K562 (cell line): ENCODE data around the gene PCNX3. TPM values are rescaled to one million over a fixed set of nuclear protein-coding genes. Genes with fewer than 3 reads are reported as not detected.

Experiments used
- ATAC-seq: fragments of 200-7000 bp; cut with Tn5 transposase; 3 replicates; pipeline ENCODE4 v1.9.1; 2020; ENCODE audit warnings: moderate library complexity
- BruUV-seq: library from RNA; stranded (reverse); fragments of 400-500 nt; replicated peaks from 2 replicates; lab custom pipeline; 2021; lab: Mats Ljungman, UMichigan
- CTCF ChIA-PET: fragments of 300-600 bp; formaldehyde crosslinking; extraction: SDS; loops from one replicate; lab custom pipeline; 2021; ENCODE audit warnings: low intra/inter-chr PET ratio; lab: Yijun Ruan, JAX
- POLR2A ChIA-PET: fragments of 300-600, 350-650 bp; sonication (Branson Sonifier 250); formaldehyde crosslinking; extraction: SDS; loops from one replicate; lab custom pipeline; 2021; ENCODE audit warnings: antibody characterized with exemption, inconsistent platforms; lab: Yijun Ruan, JAX
- DNase-seq, 4 experiments: peaks; one replicate each; pipeline versions ENCODE4 v3.0.0 to v3.0.0-alpha.2; 2011 to 2018; ENCODE audit warnings: low spot score in 3 of 4, mixed read lengths in 3 of 4; ENCODE audit errors: extremely low read depth in 1 of 4
- FAIRE-seq: peaks from 2 replicates; lab custom pipeline; 2011; peaks lifted over from hg19 to GRCh38; lab: Jason Lieb, UNC
- H2AFZ ChIP-seq: 2 replicates; pipeline ENCODE4 v1.6.0; 2011; ENCODE audit warnings: low read depth, low read length, control low read depth, inconsistent platforms
- H3K27ac ChIP-seq: fragments of 200-600 bp; 3 replicates; pipeline ENCODE4 v1.8.0; 2011; ENCODE audit warnings: low read depth, mild to moderate bottlenecking, control low read depth, inconsistent platforms, low read length, moderate library complexity, mixed read lengths; ENCODE audit errors: extremely low read depth
- H3K27me3 ChIP-seq, 2 experiments: fragments of 300-600 bp in 1 of 2; 2 replicates in 1 of 2; 3 replicates in 1 of 2; pipeline versions ENCODE4 v1.6.0 to v1.8.0; 2011; ENCODE audit warnings: inconsistent platforms in 2 of 2, low read length in 2 of 2, mild to moderate bottlenecking in 1 of 2, mixed read lengths in 1 of 2, moderate library complexity in 1 of 2; ENCODE audit not compliant: control insufficient read depth in 2 of 2, insufficient read depth in 2 of 2
- H3K36me3 ChIP-seq: fragments of 300-600 bp; 3 replicates; pipeline ENCODE4 v1.8.0; 2011; ENCODE audit warnings: mild to moderate bottlenecking, low read length, inconsistent platforms; ENCODE audit not compliant: control insufficient read depth, insufficient read depth
- H3K4me1 ChIP-seq, 2 experiments: fragments of 200-600 bp in 1 of 2; replicated peaks in 1 of 2; 2 replicates in 1 of 2; 3 replicates in 1 of 2; pipeline versions ENCODE4 v1.5.1 to v1.8.0; 2011; ENCODE audit warnings: inconsistent platforms in 2 of 2, low read length in 2 of 2, mild to moderate bottlenecking in 1 of 2, mixed read lengths in 1 of 2, moderate library complexity in 1 of 2; ENCODE audit not compliant: control insufficient read depth in 2 of 2, insufficient read depth in 2 of 2
- H3K4me2 ChIP-seq: 2 replicates; pipeline ENCODE4 v1.6.1; 2011; ENCODE audit warnings: low read length, control low read depth, inconsistent platforms, mixed read lengths; ENCODE audit not compliant: insufficient read depth
- H3K4me3 ChIP-seq: fragments of 200-600 bp; sonication (generic), shearing (Covaris generic); 2 replicates; pipeline ENCODE4 v1.5.1; 2016; ENCODE audit warnings: control low read depth, inconsistent platforms
- H3K79me2 ChIP-seq: fragments of 200-600 bp; 3 replicates; pipeline ENCODE4 v1.8.0; 2011; ENCODE audit warnings: low read length, inconsistent platforms; ENCODE audit not compliant: control insufficient read depth, insufficient read depth
- H3K9ac ChIP-seq, 2 experiments: 2 replicates each; pipeline versions ENCODE4 v1.6.0 to v1.6.1; 2011; ENCODE audit warnings: low read depth in 2 of 2, low read length in 2 of 2, control low read depth in 1 of 2, inconsistent platforms in 1 of 2, mild to moderate bottlenecking in 1 of 2, mixed read lengths in 1 of 2; ENCODE audit not compliant: insufficient read depth in 1 of 2
- H3K9me1 ChIP-seq: one replicate; pipeline ENCODE4 v1.6.0; 2011; ENCODE audit warnings: inconsistent platforms, mild to moderate bottlenecking, low read length, moderate library complexity; ENCODE audit not compliant: control insufficient read depth, insufficient read depth
- H3K9me3 ChIP-seq: replicated peaks from 2 replicates; pipeline ENCODE4 v1.5.1; 2011; ENCODE audit warnings: low read depth, low read length, inconsistent platforms; ENCODE audit not compliant: control insufficient read depth, insufficient read depth
- H4K20me1 ChIP-seq: replicated peaks from 2 replicates; pipeline ENCODE4 v1.6.1; 2011; ENCODE audit warnings: low read length, inconsistent platforms, mixed read lengths; ENCODE audit not compliant: control insufficient read depth, insufficient read depth
- ATF7 ChIP-seq: fragments of 450-650 bp; IDR thresholded peaks from 2 replicates; pipeline ENCODE4 v1.7.1; 2014; ENCODE audit warnings: mild to moderate bottlenecking, moderate library complexity
- XRCC3 ChIP-seq: fragments of 450-650 bp; IDR thresholded peaks from 2 replicates; pipeline ENCODE4 v1.6.1; 2017; ENCODE audit warnings: mild to moderate bottlenecking, moderate library complexity
- XRCC4 ChIP-seq: IDR thresholded peaks from one replicate; pipeline ENCODE4 v1.6.1; 2011; ENCODE audit not compliant: insufficient read depth, insufficient read length; ENCODE audit errors: extremely low read depth
- ZEB2 ChIP-seq: fragments of 450-650 bp; IDR thresholded peaks from 2 replicates; pipeline ENCODE4 v1.6.1; 2016
- ZNF197 ChIP-seq: fragments of 200-800 bp; sonication (Bioruptor generic); IDR thresholded peaks from 2 replicates; pipeline ENCODE4 v1.6.1; 2016; ENCODE audit warnings: low read depth, missing genetic modification characterization, missing compliant biosample characterization
- ZNF586 ChIP-seq: fragments of 450-650 bp; formaldehyde crosslinking; conservative IDR thresholded peaks from 2 replicates; pipeline ENCODE4 v1.4.0; 2020; ENCODE audit warnings: mild to moderate bottlenecking, moderate library complexity
- ZNF699 ChIP-seq: fragments of 250-450 bp; sonication (Bioruptor Pico); IDR thresholded peaks from 2 replicates; pipeline ENCODE4 v1.8.0; 2021; ENCODE audit warnings: mild to moderate bottlenecking, moderate library complexity; ENCODE audit not compliant: insufficient replicate concordance
- WGBS: fragments of 100-300 bp; shearing (Covaris generic); methylation state at CpG from one replicate; pipeline ENCODE4 v1.1.6; 2016; ENCODE audit warnings: low coverage, mixed read lengths; ENCODE audit not compliant: insufficient coverage; ENCODE audit errors: missing lambda C conversion rate; 5-methylcytosine and 5-hydroxymethylcytosine counted together
- in situ Hi-C: fragments of 300-500 bp; cut with MboI; formaldehyde crosslinking; loops from 4 replicates; pipeline ENCODE4 v1.15.0; 2018; ENCODE audit warnings: inconsistent platforms, mixed read lengths
- intact Hi-C: fragments of 100-400 bp; cut with micrococcal nuclease; formaldehyde crosslinking; loops from 2 replicates; pipeline ENCODE4 v1.14.2; 2022
- polyA plus RNA-seq, 8 experiments: library from polyadenylated mRNA; depleted of rRNA in 4 of 8; stranded (reverse) in 5 of 8; unstranded in 3 of 8; fragments of >200 nt; fragmentation: Nextera tagmentation in 2 of 8; fragmentation: Illumina TruSeq in 1 of 8; extraction: Ambion mirVana in 2 of 8; extraction: Trizol in 1 of 8; gene quantifications; 2 replicates each; pipeline versions ENCODE4 v1.2.1 to v1.2.3, GENCODE V29; 2011 to 2014; ENCODE audit warnings: inconsistent platforms in 1 of 8, missing spikeins in 1 of 8
- total RNA-seq, 7 experiments: library from RNA; depleted of rRNA in 6 of 7; stranded (reverse); fragments of >200 nt in 6 of 7; fragmentation: Illumina TruSeq in 2 of 7; extraction: Trizol in 2 of 7; gene quantifications; 2 replicates each; pipeline versions ENCODE4 v1.2.1 to v1.2.3, GENCODE V29; 2011 to 2021; ENCODE audit warnings: low replicate concordance in 1 of 7
- TF ChIP-seq, protein P1 (sequence below): fragments of 250-450 bp; sonication (Bioruptor Pico); IDR thresholded peaks from 2 replicates; pipeline ENCODE4 v1.9.0; 2021; ENCODE audit warnings: mild to moderate bottlenecking
- TF ChIP-seq, protein P2 (sequence below): fragments of 150-350 bp; IDR thresholded peaks from 2 replicates; pipeline ENCODE4 v1.6.1; 2014; ENCODE audit warnings: low read depth, mild to moderate bottlenecking, low read length, borderline replicate concordance

The PCNX3 gene
- total and polyA plus RNA-seq, 9 of the 15 experiments (the other 6 are each of a cell fraction or from before 2014, with no cell fraction given) = 0.11 to 47.8 (median 12.8) TPM

DNA sequence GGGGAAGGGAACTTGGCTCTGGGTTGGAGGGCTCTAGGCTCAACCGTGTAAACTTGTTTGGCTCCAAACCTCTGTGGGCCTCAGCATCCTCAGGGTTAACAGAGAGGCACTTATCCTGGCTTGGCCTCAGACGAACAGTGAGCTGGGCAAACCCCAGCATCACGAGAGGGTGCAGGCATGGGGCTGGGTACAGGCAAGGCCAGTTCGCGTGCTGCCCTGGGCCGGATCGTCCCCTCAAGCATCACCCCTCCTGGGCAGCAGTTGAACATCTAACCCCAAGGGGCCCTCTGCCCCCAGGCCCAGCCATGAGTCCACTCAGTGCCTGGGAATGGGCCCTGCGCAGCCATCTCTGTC is 37.8 kb upstream of the PCNX3 start:
- in situ Hi-C loops = no loop called here
- FAIRE-seq (no peak), ATAC-seq (no peak), DNase-seq (no peak)
- no TSS peak for BruUV-seq
- Histone ChIP-seq H3K79me2 (peaks cover 43% of the 10 kb centered on the region), H3K9ac (peak overlapping the region; percentile 76 to 95; a peak in 3 of 4 replicates), H2AFZ (no peak overlapping the region), H3K27ac (peak overlapping the region; percentile 84; the same call in 1 of the 3 replicates), H4K20me1 (no peaks in the 10 kb centered on the region), H3K4me3 (no peak overlapping the region; the same call in 1 of the 2 replicates), H3K27me3 (no peaks in the 10 kb centered on the region; a peak in 1 of 5 replicates), H3K4me1 (peaks cover 46 to 90% of the 10 kb centered on the region in 2 experiments), H3K9me3 (no peaks in the 10 kb centered on the region), H3K36me3 (peaks cover 57% of the 10 kb centered on the region; the same call in 2 of the 3 replicates), H3K9me1 (peaks cover 5% of the 10 kb centered on the region), H3K4me2 (peak overlapping the region; percentile 90)
- 77% methylated on average over 7 of the region's 8 CpGs for WGBS
- ChIA-PET POLR2A (interaction anchor here (1.0 to 1.7 kb wide), 4 partner anchors 9 to 79 kb away, joined by 3 to 6 read pairs (median 4); partner anchors contain the start of gene MALAT1), CTCF (no interaction called here)
- intact Hi-C loops = no loop called here
- TF ChIP-seq, protein P1, sequence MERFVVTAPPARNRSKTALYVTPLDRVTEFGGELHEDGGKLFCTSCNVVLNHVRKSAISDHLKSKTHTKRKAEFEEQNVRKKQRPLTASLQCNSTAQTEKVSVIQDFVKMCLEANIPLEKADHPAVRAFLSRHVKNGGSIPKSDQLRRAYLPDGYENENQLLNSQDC (CRISPR knock-in tag) = no peak
- TF ChIP-seq ZNF699 (CRISPR knock-in tag) (no peak), XRCC4 (no peak), ZEB2 (no peak), XRCC3 (no peak), ZNF197 (CRISPR knock-in tag) (no peak), ATF7 (no peak), ZNF586 (no peak)
- TF ChIP-seq, protein P2, sequence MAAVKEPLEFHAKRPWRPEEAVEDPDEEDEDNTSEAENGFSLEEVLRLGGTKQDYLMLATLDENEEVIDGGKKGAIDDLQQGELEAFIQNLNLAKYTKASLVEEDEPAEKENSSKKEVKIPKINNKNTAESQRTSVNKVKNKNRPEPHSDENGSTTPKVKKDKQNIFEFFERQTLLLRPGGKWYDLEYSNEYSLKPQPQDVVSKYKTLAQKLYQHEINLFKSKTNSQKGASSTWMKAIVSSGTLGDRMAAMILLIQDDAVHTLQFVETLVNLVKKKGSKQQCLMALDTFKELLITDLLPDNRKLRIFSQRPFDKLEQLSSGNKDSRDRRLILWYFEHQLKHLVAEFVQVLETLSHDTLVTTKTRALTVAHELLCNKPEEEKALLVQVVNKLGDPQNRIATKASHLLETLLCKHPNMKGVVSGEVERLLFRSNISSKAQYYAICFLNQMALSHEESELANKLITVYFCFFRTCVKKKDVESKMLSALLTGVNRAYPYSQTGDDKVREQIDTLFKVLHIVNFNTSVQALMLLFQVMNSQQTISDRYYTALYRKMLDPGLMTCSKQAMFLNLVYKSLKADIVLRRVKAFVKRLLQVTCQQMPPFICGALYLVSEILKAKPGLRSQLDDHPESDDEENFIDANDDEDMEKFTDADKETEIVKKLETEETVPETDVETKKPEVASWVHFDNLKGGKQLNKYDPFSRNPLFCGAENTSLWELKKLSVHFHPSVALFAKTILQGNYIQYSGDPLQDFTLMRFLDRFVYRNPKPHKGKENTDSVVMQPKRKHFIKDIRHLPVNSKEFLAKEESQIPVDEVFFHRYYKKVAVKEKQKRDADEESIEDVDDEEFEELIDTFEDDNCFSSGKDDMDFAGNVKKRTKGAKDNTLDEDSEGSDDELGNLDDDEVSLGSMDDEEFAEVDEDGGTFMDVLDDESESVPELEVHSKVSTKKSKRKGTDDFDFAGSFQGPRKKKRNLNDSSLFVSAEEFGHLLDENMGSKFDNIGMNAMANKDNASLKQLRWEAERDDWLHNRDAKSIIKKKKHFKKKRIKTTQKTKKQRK = no peak
